ENCODE data around the gene OR10A4.

DNA sequence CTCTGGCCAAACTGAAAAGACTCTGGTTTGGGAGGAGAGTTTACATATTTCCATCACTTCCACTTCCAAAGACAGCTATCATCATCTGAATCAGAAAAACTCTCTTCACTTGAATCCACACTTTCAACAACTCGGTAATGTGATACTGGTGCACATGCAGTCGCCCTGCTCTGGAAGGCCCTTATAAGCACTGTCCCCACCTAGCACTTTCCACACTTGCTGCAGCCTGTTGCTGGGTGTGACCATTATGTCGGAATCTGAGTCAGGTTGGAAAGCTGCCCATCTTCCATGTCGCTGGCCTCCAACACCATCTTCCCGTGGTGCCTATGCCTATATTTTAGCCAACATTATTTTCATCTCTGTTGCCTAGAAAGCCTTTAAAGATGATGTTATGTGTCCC is 32.1 kb upstream of the OR10A4 start:
- TF ChIP-seq, protein P1, sequence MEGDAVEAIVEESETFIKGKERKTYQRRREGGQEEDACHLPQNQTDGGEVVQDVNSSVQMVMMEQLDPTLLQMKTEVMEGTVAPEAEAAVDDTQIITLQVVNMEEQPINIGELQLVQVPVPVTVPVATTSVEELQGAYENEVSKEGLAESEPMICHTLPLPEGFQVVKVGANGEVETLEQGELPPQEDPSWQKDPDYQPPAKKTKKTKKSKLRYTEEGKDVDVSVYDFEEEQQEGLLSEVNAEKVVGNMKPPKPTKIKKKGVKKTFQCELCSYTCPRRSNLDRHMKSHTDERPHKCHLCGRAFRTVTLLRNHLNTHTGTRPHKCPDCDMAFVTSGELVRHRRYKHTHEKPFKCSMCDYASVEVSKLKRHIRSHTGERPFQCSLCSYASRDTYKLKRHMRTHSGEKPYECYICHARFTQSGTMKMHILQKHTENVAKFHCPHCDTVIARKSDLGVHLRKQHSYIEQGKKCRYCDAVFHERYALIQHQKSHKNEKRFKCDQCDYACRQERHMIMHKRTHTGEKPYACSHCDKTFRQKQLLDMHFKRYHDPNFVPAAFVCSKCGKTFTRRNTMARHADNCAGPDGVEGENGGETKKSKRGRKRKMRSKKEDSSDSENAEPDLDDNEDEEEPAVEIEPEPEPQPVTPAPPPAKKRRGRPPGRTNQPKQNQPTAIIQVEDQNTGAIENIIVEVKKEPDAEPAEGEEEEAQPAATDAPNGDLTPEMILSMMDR (IDR thresholded peaks at IDR 0.05) = no peak
- no peak for TF ChIP-seq ZFX (IDR thresholded peaks at IDR 0.05; ENCODE audit: borderline replicate concordance)
